T47D (cell line): ENCODE measurements around the gene HPRT1.
"Not testable (repeated sequence)": the region's sequence is repeated elsewhere in the genome, so short reads cannot be mapped to it uniquely, and the experiment has no call there.

Source experiments
- DNase-seq, 2 experiments: peaks; one replicate each; pipeline versions ENCODE4 v3.0.0 to v3.0.0-alpha.2; 2011 to 2012; ENCODE audit warnings: low read depth in 1 of 2, low spot score in 1 of 2
- JUND ChIP-seq: IDR thresholded peaks from 2 replicates; pipeline ENCODE4 v1.6.1; 2012; ENCODE audit warnings: low read depth
- in situ Hi-C: cut with HindIII; loops from 2 replicates; pipeline ENCODE4 v1.10.0; 2016; ENCODE audit warnings: low sequenced_read_pairs, low pct_unique_long_range_greater_than_20kb

Gene HPRT1

DNA sequence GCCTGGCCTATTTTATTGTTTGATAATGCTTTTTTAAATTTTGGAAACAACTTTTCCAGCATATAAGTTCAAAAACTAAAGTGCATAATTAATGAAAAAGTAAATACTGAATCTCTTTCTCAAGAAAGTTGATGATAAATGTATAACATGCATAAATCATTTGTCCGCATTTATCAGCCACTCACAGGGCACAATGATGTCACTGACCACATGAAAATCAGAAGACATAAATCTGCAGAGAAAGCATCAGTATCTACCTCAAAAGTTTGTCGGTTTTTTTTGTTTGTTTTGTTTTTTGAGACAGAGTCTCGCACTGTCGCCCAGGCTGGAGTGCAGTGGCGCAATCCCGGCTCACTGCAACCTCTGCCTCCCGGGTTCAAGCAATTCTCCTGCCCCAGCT is 5.5 kb upstream of the HPRT1 start:
- in situ Hi-C loops: no loop called here
- no peak for DNase-seq
- TF ChIP-seq JUND: no peak

DNA sequence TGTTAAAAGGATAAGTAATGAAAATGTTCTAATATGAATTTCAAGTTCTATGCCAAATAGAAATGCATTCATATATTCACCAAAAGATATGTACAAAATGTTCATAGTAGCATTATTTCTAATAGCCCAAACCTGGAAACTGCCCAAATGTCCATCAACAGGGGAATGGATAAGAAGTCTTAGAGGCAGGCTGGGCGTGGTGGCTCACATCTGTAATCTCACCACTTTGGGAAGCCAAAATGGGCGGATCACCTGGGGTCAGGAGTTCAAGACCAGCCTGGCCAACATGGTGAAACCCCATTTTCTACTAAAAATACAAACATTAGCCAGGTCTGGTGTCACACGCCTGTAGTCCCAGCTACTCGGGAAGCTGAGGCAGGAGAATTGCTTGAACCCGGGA is 2.3 kb upstream of the HPRT1 start:
- in situ Hi-C loops: no loop called here
- no peak for DNase-seq
- no peak for TF ChIP-seq JUND

DNA sequence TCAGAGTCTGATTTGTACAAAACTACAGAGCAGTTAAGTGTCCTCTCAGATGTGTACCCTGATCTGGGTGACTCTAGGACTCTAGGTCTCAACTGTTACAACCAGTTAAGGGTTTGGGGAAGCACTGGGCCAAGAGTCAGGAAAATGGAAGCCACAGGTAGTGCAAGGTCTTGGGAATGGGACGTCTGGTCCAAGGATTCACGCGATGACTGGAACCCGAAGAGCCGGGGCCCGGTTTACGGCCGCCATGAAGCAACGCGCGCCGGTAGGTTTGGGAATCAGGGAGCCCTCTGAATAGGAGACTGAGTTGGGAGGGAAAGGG is 321 bp upstream of the HPRT1 start:
- TF ChIP-seq JUND: no peak
- DNase-seq: peak in 1 of 2 experiments; percentile 36
- in situ Hi-C loops: no loop called here

DNA sequence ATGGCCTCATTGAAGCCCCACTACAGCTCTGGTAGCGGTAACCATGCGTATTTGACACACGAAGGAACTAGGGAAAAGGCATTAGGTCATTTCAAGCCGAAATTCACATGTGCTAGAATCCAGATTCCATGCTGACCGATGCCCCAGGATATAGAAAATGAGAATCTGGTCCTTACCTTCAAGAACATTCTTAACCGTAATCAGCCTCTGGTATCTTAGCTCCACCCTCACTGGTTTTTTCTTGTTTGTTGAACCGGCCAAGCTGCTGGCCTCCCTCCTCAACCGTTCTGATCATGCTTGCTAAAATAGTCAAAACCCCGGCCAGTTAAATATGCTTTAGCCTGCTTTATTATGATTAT is 876 bp downstream of the HPRT1 start:
- in situ Hi-C loops: no loop called here
- peak in 1 of 2 experiments; percentile 12 for DNase-seq
- TF ChIP-seq JUND: no peak

DNA sequence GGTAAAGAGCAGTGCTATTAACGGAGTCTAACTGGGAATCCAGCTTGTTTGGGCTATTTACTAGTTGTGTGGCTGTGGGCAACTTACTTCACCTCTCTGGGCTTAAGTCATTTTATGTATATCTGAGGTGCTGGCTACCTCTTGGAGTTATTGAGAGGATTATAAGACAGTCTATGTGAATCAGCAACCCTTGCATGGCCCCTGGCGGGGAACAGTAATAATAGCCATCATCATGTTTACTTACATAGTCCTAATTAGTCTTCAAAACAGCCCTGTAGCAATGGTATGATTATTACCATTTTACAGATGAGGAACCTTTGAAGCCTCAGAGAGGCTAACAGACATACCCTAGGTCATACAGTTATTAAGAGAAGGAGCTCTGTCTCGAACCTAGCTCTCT is 1.5 kb downstream of the HPRT1 start:
- TF ChIP-seq JUND: no peak
- in situ Hi-C loops: no loop called here
- DNase-seq: no peak

DNA sequence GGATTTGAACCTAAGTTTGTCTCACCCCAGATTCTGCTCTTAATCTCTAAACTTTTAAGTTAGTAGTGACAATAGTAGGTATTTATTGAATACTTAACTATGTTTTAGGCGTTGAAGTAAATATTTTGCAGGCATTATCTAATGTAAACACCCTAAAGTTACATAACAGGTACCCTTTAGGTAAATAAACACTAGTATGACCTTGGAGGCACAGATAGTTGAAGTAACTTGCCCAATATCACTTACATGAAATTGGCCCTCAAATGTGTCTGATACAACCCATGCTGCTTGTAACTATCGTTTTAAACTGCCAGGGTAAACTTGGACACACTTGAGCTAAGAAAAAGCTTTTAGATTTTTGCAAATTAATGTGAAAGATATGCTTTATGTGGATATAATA is 3.0 kb downstream of the HPRT1 start:
- no peak for DNase-seq
- no peak for TF ChIP-seq JUND
- in situ Hi-C loops: no loop called here

DNA sequence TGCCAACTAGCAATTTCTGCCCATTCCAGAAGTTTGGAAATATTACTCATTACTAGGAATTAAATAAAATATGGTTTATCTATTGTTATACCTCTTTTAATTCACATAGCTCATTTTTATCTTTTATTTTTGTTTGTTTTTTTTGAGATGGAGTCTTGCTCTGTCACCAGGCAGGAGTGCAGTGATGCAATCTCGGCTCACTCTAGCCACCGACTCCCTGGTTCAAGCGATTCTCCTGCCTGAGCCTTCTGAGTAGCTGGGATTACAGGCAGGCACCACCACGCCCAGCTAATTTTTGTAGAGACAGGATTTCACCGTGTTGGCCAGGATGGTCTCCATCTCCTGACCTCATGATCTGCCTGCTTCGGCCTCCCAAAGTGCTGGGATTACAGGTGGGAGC is 4.5 kb downstream of the HPRT1 start:
- in situ Hi-C loops: not testable (repeated sequence)

DNA sequence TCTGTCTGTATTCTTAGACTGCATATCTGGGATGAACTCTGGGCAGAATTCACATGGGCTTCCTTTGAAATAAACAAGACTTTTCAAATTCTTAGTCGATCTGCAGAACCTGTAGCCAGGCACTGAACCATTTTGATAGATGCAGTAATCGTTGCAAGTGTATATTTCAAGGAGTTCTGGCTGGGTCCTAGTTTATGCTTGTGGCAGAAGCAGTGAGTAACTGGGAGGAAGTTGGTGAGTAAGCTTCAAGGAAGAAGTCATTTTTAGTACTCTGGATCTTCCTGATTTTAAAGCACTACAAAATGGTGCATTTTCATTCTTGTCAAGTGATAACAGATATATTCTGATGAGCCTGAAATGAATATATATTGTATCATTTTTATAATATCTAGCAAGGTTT is 9.5 kb downstream of the HPRT1 start:
- no peak for DNase-seq
- in situ Hi-C loops: no loop called here
- no peak for TF ChIP-seq JUND

More for the DNA sequence above, 4.5 kb downstream of the HPRT1 start:
- DNase-seq: not testable (repeated sequence)

DNA sequence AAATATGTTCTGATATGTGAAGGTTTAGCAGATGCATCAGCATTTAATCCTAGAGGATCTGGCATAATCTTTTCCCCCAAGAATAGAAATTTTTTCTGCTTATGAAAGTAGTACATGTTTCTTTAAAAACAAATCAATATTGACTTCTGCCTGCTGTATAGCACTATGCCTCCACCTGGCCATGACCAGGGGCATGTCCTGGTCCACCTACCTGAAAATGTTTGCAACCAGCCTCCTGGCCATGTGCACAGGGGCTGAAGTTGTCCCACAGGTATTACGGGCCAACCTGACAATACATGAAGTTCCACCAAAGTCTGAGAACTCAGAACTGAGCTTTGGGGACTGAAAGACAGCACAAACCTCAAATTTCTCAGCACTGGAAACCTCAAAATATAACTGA is 10.0 kb downstream of the HPRT1 start:
- in situ Hi-C loops: no loop called here
- no peak for TF ChIP-seq JUND
- peak in 1 of 2 experiments; percentile 50 for DNase-seq

DNA sequence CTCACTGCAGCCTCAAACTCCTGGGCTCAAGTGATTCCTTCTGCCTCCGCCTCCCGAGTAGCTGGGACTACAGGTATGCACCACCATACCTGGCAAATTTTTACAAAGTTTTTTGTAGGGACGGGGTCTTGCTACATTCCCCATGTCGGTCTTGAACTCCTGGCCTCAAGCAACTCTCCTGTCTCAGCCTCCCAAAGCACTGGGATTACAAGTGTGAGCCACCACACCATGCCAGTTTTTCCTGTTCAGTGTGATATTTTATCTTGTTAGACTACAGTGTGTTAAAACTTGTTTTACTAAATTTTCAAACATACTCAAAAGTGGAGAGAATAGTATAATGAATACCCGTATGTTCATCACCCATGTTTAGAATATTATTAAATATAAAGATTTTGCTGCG is 12.1 kb downstream of the HPRT1 start:
- in situ Hi-C loops: no loop called here
- no peak for DNase-seq
- TF ChIP-seq JUND: no peak

DNA sequence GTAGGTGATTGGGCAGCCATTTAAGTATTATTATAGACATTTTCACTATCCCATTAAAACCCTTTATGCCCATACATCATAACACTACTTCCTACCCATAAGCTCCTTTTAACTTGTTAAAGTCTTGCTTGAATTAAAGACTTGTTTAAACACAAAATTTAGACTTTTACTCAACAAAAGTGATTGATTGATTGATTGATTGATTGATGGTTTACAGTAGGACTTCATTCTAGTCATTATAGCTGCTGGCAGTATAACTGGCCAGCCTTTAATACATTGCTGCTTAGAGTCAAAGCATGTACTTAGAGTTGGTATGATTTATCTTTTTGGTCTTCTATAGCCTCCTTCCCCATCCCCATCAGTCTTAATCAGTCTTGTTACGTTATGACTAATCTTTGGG is 16.3 kb downstream of the HPRT1 start:
- no peak for DNase-seq
- no peak for TF ChIP-seq JUND
- in situ Hi-C loops: no loop called here

DNA sequence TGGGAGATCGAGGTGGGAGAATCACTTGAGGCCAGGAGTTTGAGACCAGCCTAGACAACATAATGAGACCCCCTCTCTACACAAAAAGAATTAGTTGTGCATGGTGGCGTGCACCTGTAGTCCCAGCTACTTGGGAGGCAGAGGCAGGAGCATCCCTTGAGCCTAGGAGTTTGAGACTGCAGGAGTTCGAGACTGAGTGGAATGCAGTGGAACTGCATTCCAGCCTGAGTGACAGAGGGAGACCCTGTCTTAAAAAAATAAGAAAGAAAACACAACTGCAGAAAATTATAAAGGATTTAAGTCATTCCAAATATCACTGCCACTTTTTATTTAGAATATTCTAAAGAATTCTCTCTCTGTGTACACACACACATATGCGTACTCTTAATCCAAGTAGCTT is 18.4 kb downstream of the HPRT1 start:
- DNase-seq: no peak
- no peak for TF ChIP-seq JUND
- in situ Hi-C loops: no loop called here

DNA sequence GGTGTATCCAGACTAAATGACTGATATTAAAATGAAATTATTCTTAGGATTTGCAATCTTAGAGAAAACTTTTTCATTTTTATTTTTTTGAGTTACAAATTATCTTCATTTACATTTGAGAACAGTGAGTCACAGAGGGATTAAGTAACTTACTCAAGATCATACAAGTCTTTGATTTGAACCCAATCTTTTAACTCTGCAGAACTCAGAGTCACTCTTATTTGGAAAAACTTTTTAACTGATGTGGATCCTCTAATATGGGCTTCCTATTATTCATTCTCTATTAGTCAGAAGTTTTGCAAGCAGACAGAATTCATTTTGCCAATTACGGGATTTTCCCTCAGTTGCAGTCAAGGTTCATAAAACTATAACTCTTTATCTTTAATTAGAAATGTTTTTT is 20.1 kb downstream of the HPRT1 start:
- no peak for TF ChIP-seq JUND
- no peak for DNase-seq
- in situ Hi-C loops: no loop called here

DNA sequence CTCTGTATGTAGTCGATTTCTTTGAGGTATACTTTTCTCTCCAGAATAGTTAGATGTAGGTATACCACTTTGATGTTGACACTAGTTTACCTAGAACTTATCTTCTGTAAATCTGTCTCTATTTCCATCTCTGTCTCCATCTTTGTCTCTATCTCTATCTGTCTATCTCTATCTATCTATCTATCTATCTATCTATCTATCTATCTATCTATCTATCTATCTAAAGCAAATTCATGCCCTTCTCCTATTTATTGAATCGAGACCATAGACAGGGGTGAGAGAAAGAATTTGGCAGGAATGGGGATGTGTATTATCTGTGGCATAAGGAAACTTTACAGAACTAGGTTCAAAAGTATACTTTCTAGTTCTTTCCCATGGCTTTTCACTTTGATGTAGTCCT is 21.4 kb downstream of the HPRT1 start:
- no peak for TF ChIP-seq JUND
- in situ Hi-C loops: no loop called here
- DNase-seq: no peak

DNA sequence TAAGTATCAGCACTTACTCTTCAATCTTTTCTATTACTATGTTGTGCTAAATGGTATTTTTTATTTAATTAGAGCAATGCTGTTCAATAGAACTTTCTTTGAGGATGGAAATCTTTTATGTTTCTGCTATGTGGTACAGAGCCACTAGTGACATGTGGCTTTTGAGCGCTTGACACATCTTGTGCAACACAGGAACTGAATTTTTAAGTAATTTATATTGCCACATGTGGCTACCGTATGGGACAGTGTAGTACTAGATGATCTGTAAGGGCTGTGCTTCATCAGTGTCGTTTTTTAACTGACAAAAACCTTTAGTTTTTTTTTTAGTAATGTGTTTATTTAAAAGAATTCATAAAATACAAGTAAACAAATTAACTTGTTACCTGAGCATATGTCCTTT is 22.4 kb downstream of the HPRT1 start:
- in situ Hi-C loops: no loop called here
- no peak for DNase-seq
- no peak for TF ChIP-seq JUND
